ENCODE data around the gene LETM1. TPM values are rescaled to one million over a fixed set of nuclear protein-coding genes. Genes with fewer than 3 reads are reported as not detected.

LETM1 gene
- total RNA-seq, 1 donor from 2014 or later = 109 TPM

DNA sequence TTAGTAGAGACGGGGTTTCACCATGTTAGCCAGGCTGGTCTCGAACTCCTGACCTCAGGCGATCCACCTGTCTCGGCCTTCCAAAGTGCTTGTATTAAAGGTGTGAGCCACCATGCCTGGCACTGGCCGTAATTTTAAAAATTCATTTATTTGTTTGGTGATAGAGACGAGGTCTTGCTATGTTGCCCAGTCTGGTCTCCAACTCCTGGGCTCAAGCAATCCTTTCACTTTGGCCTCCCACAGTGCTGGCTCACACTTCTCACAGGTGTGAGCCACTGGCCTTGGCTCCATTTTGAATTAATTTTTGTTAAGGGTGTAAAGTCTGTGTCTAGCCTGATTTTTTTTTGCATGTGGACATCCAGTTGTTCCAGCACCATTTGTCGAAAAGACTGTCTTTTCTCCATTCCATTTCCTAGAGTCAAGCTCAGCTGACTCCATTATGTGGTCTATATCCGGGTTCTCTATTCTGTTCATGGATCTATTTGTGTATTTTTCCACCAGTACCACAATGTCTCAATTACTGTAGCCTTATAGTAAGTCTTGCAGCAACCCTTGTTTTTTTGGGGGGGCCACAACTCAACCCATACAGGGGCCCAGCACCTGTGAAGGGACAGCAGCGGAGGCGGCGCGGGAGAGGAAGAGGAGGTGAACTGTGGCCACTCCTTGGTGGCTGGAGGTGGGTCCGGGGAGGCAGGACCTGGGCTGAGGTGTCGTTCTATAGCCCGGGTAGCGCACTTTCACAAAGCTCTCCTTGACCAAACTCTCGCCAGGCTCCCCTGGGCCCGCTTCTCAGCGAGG is 13.8 kb upstream of the LETM1 start:
- TF ChIP-seq CTCF (IDR thresholded peaks at IDR 0.05; ENCODE audit: insufficient read depth, low read length, severe bottlenecking) = no peak
- FAIRE-seq (no peak), DNase-seq (ENCODE audit: low read depth) (no peak)
- Histone ChIP-seq H3K27me3 (ENCODE audit: control insufficient read depth, insufficient read depth, low read length) (no peaks in the 10 kb centered on the region), H3K4me3 (ENCODE audit: low read depth, low read length) (peak overlapping the region; percentile 75), H3K36me3 (ENCODE audit: control insufficient read depth, insufficient read depth, low read length) (no peaks in the 10 kb centered on the region)

GRCh38 chr4:1868912-1869311 is 13.0 kb upstream of the LETM1 start:
- Histone ChIP-seq H3K4me3 (ENCODE audit: low read depth, low read length) (no peak overlapping the region), H3K36me3 (ENCODE audit: control insufficient read depth, insufficient read depth, low read length) (no peaks in the 10 kb centered on the region), H3K27me3 (ENCODE audit: control insufficient read depth, insufficient read depth, low read length) (no peaks in the 10 kb centered on the region)
- TF ChIP-seq CTCF (IDR thresholded peaks at IDR 0.05; ENCODE audit: insufficient read depth, low read length, severe bottlenecking) = no peak
- no peak for DNase-seq (ENCODE audit: low read depth)
- no peak for FAIRE-seq

GRCh38 chr4:1868293-1868692 is 12.3 kb upstream of the LETM1 start:
- DNase-seq (ENCODE audit: low read depth) = no peak
- TF ChIP-seq CTCF (IDR thresholded peaks at IDR 0.05; ENCODE audit: insufficient read depth, low read length, severe bottlenecking) = no peak
- no peaks in the 10 kb centered on the region for H3K27me3 ChIP-seq (ENCODE audit: control insufficient read depth, insufficient read depth, low read length)
- FAIRE-seq = no peak
- H3K36me3 ChIP-seq (ENCODE audit: control insufficient read depth, insufficient read depth, low read length) = no peaks in the 10 kb centered on the region
- no peak overlapping the region for H3K4me3 ChIP-seq (ENCODE audit: low read depth, low read length)

DNA sequence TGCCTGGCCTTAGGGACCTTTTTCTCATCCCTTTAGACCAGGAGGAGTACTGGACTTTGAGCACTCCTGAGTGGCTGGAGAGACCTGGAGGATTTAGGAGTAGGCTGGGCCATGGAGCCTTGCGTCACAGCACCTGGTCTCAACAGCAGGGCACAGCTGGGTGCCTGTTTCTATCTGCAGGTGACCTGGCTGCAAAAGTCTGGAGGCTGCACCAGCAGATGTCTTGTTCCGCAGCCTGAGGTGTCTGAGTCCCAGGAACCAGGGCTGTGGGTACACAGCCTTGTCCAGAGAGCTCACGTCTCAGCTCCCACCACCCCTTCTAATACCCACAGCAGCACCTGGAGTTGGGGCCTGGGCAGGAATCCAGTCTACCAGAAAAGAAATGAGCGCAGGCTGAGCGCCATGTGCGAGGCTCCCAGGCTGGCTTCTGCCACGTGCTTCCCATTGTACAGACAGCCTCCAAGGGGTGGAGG is 10.3 kb upstream of the LETM1 start:
- FAIRE-seq = no peak

DNA sequence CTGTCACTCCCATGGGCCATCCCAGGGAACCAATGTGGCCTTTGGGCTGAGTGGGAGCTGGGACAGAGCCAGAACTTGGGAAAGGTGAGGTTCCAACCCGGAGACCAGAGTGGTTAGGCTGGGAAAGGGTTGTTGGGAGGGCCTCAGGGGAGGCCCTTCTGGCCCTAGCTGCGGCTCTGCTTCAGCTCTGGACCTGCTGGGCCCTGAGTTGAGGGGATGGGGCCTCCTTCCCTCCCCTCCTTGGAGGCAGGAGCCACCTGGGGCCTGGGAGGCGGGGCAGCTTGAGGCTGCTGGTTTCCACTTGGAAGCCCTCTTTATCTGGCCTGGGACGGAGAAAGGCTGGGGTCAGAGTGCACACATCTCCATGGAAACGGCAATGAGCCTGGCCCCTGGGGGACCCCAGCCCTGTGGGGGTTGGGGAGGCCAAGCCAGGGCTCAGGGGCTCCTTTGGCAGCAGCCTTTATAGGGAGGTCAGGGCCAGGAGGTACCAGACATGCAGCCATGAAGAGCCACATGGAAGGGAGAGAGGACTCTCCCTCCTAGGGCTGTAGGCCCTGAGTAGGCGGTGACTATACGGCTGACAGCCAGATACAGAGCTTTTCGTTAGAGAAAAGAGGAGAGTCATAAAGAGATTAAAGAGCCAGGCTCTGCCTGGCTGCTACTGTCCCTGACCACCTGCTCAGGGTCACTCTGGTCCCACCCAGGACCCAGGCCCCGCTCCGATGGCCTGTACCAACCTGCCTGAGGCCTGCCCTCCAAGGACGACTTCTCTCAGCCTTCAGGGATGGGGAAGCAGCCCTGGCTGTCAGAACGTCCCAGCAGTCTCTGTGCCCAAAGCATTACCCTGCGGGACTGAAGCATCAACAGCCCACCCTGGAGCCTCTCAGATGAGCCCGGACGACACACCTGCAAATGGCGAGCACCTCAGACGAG is 8.4 kb upstream of the LETM1 start:
- Histone ChIP-seq H3K36me3 (ENCODE audit: control insufficient read depth, insufficient read depth, low read length) (no peaks in the 10 kb centered on the region), H3K27me3 (ENCODE audit: control insufficient read depth, insufficient read depth, low read length) (peaks cover 3% of the 10 kb centered on the region), H3K4me3 (ENCODE audit: low read depth, low read length) (no peak overlapping the region)
- DNase-seq (ENCODE audit: low read depth) (no peak), FAIRE-seq (no peak)
- TF ChIP-seq CTCF (IDR thresholded peaks at IDR 0.05; ENCODE audit: insufficient read depth, low read length, severe bottlenecking) = no peak

More for the DNA sequence above, 10.3 kb upstream of the LETM1 start:
- DNase-seq (ENCODE audit: low read depth) = no peak
- no peak for TF ChIP-seq CTCF (IDR thresholded peaks at IDR 0.05; ENCODE audit: insufficient read depth, low read length, severe bottlenecking)
- H3K27me3 ChIP-seq (ENCODE audit: control insufficient read depth, insufficient read depth, low read length) = peaks cover 3% of the 10 kb centered on the region
- H3K4me3 ChIP-seq (ENCODE audit: low read depth, low read length) = no peak overlapping the region
- no peaks in the 10 kb centered on the region for H3K36me3 ChIP-seq (ENCODE audit: control insufficient read depth, insufficient read depth, low read length)
